ENCODE measurements around the gene TUBA3C.
"Not testable (repeated sequence)": the region's sequence is repeated elsewhere in the genome, so short reads cannot be mapped to it uniquely, and the experiment has no call there.

The TUBA3C gene

DNA sequence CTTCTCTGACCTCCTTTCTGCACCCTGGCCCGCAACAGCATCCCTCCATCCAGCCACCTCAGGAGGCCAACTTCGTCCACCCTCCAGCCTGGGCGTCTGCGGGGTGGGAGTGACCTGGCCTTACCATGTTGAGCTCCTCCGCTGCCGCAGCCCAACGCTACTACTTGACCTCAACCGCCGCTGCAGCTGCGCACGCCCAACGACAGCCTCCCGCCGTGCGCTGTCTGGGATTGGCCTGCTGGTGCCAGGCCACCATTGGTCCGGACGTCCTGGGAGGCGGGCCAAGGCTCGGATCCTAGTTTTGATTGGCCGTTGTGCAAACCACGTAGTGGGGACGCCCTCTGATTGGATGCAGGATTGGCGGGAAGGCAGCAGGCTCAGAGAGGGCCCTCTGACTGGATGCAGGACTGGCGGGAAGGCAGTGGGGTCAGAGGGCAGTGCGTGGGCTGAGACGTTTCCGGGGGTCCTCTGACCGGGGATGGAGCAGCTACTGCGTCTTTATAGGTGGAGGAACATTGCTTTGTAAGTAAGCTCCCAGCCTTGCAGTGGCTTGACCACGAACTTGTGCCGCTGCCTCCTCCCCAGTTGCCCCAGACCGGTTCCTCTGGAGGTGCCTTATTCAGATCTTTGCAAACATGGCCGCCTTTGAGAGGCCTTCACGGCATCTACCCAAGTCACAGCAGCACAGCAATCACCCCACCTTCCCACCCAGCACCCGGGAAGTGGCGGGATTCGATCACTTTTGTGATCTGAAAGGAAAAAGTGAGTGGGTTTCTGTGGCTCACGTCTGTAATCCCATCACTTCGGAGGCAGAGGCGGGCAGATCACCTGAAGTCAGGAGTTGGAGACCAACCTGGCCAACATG, at the start of gene TUBA3C:
Gene TUBA3C (minus strand): TSS at position 204 of the 865 bp plus-strand sequence. CDS start 77 bp downstream, at position 127.
- DNase-seq (ENCODE audit: low spot score) = no peak

DNA sequence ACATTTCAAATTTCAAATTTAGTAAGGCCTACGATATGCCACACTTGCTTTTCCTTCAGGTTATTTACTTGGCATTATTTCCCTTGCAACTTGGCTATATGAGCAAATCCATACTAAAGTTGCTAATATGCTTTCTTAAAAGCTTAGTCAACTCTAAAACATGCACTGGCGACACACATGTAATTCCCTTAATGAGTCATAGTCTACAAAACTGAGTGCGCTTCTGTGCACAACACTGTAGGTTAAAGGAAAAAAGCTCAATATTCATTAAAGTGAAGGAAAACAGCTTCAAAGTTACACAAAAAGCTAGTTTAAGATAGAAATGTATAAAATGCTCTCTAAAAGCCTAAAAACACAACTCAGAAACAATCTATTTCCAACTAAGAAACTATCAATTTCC, 25.8 kb upstream of the TUBA3C start:
- not testable (repeated sequence) for DNase-seq (ENCODE audit: low spot score)

DNA sequence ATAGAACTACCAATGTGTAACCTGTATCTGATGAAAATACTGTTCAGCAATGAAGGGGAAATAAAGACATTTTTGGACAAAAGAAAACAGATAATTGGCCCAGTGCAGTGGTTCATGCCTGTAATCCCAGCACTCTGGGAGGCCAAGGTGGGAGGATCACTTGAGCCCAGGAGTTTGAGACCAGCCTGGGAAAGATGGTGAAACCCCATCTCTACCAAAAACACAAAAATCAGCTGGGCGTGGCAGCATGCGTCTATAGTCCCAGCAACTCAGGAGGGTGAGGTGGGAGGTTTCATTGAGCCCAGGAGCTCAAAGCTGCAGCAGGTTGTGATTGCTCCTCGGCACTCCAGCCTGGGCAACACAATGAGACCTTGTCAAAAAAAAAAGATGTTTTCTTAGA, 11.0 kb upstream of the TUBA3C start:
- DNase-seq (ENCODE audit: low spot score) = not testable (repeated sequence)

DNA sequence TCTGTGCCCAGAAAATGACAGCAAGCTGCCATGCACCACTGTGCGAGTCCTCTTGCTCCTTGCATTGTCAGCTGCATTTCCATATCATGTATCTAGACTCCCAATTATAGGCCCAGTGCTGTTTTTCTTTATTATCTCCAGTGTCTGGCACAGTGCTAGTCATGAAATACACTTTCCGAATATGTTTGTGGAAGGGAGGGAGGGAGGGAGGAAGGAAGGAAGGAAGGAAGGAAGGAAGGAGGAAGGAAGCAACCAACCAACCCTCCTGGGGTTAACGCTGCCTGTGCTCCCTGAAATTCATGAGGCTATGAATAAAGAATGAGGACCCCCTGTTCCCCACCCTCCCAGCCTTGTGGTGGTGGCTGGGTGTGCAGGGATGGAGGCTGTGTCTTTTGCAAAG, 8.3 kb upstream of the TUBA3C start:
- not testable (repeated sequence) for DNase-seq (ENCODE audit: low spot score)

DNA sequence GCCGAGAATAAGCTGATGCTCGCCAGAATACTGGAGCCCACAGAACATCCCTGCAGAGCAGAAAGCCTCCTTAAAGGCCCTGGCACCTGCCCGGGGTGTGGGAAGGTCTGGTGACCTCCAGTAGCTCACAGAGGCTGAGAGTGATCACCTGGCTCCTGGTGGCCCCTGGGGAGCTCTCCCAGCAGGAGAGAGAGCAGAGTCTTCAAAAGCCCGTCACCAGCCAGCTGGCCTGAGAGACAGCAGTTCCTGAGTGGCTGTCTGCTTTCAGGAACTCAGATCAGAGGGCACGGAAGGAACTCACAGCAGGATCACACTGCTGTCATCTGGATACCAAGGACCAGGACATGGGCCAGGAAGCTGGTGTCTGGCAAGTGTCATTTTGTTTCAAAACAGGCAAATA, 7.7 kb upstream of the TUBA3C start:
- DNase-seq (ENCODE audit: low spot score) = not testable (repeated sequence)

DNA sequence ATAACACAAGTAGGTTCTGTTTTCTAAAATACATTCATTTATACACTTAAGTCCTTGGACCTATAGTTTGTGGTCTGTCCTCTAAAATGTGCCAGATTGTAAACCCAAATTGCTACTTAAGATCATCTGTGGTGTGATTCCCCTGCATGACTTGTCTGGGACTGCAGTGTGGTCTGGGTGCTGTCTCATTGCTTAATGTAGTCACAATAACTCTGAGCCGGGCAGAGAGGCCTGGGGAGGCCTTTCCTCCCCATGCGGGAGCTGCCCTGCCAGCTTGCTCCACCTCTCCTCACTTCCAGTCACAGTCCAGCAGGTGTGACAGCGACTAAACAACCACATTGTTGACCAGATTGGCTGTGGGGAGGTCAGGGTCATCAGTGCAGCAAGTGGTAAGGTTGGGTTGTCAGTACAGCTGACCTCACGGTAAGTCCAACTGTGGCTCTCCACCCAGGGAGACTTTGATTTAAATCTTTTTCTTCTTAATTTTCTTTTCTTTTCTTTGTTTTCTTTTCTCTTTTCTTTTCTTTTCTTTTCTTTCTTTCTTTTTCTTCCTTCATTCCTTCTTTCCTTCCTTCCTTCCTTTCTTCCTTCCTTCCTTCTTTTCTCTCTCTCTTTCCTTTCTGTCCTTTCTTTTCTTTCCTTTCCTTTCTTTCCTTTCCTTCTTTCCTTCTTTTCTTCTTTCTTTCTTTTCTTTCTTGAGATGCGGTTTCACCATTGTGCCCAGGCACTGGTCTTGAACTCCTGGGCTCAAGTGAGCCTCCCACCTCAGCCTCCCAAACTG, 4.4 kb upstream of the TUBA3C start:
- DNase-seq (ENCODE audit: low spot score) = no peak

DNA sequence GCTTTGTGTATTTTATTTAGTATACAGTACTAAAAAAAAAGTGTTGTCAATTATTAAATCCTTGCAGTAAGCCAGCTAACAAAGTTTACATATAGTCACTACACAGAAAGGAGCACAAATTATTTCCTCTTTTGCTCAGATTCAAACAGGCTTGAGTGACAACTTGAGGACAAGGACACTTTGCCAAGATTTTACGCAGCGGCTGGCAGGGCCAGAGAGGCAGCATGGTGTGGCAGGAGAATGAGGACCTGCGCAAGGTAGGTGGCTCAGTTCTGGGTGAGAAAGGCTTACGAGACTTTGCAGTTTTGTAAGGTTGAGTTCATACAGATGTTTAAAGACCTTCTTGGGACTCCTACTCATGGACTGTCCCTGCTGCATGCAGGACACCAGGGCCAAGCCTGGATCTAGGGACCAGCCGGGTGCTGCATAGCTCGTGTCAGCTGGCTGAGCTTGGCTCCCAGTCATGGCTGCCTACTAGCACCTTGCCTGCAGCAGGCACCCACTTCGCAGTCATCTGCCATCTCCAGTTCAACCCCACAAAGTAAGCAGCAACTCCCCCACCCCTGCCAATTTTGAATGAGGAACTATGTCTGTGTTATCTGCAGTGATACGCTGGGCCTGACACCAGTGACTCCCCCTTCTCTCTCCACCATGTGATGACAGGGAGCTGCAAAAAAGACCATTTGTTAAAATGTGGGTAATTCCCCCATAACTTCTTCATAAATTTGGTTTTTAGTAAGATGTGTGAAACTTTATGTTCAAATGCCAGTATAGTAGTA, 3.7 kb upstream of the TUBA3C start:
- no peak for DNase-seq (ENCODE audit: low spot score)

DNA sequence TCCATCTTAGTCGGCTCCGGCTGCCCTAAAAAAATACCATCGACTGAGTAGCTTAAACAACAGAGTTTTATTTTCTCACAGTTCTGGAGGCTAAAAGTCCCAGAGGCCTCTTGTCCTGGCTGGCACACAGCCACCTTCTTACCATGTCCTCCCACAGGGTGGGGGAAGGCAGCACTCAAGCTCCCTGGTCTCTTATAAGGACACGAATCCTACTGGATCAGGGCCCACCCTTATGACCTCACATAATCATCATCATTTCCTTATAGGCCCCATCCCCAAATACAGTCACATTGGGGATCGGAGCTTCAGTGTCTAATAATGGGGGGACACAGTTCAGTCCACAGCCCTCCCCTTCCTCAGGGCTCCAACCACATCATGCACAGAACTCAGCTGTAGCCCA, 2.6 kb upstream of the TUBA3C start:
- no peak for DNase-seq (ENCODE audit: low spot score)

DNA sequence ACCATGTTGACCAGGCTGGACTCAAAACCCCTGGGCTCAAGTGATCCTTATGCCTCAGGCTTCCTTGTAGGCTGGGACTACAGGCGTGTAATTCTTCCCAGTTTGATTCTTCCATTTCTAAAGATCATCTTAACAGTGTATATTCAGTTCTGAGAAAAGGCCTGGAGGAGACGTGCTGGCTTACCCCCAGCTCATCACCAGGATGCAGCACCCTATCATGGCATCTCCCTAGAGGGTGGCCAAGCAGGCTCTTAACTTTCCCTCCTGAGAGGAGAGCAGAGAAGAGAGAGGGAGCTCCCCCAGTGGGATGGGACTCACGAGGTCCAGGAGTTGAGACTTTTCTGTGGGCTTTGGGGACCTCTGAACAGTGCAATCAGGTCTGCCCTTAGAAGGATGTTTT, 2.1 kb upstream of the TUBA3C start:
- DNase-seq (ENCODE audit: low spot score) = no peak

DNA sequence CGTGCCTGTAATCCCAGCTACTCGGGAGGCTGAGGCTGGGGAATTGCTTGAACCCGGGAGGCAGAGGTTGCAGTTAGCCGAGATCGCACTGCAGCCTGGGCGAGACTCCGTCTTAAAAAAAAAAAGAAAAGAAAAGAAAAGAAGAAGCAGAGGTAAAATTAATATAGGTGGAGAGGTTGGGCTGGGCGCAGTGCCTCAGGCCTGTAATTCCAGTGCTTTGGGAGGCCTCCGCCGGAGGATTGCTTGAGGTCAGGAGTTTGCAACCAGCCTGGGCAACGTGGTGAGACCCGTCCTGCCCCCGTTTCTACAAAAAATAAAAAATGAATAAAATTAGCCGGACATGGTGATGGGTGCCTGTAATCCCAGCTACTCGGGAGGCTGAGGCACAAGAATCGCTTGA, 912 bp upstream of the TUBA3C start:
- DNase-seq (ENCODE audit: low spot score) = no peak

DNA sequence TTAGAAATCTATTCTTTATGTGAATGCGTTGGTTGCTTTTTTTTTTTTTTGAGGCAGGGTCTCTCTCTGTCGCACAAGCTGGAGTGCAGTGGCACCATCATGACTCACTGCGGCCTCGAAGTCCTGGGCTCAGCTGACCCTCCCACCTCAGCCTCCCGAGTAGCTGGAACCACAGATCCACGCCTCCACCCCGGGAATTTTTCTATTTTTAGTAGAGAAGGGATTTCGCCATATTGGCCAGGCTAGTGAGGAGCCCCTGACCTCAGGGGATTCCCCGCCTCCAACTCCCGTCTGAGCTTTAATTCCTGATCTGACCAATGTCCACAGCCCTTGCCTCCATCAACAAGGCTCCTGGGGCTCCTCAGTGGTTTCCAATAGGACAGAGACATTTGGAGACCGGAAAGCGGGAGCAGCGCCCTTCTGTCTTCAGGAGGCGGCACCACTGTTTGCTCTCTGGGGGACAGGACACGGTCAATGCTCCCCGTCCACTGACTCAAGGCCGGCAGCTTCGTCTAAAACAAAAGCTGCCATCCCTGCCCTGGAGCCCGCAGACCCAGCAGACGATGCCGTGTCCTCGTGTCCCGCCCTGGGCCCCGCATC, 503 bp downstream of the TUBA3C start:
- no peak for DNase-seq (ENCODE audit: low spot score)

DNA sequence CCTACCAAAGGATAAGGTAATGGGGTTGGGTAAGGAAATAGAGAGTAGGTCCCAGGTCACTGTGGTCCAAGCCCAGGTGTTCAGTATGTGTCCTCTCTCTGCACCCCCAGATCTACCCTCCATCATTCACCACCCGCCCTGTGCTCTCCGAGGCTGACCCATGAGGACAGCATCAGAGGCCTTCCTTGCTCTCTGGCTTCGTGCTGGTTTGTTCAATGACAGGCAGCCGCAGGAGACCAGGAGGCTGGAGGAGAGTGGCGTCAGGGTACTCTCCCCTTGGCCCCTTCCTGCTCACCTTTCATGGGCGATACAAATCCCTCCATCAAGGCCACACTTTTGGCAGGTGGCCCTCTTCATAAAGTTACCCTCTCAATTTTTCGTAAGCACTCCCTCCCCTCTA, 1.7 kb downstream of the TUBA3C start:
- no peak for DNase-seq (ENCODE audit: low spot score)

DNA sequence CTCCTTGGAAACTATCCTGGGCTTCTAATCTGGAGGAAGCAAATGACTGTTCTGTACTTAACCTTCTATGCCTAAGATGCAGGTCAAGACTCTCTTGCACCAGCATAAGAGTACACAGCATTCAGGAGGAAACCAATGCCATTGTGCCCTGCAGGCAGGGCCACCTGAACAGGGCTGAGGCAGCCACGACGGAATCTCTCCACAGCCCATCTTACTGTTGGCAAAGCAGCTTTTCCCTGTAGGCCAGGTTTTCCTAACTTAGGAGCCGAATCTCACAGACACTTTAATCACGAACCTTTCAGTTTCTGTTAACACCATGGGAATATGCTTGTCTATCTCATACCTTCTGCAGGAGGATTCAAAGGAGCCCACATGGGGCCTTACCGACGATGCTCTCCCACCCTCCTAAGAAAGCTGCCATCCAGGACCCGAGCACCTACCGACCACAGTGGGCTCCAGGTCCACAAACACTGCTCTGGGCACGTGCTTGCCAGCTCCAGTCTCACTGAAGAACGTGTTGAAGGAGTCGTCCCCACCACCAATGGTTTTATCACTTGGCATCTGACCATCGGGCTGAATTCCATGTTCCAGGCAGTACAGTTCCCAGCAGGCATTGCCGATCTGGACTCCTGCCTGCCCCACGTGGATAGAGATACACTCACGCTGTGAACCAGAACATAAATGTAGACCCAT, 2.6 kb downstream of the TUBA3C start:
- no peak for DNase-seq (ENCODE audit: low spot score)

DNA sequence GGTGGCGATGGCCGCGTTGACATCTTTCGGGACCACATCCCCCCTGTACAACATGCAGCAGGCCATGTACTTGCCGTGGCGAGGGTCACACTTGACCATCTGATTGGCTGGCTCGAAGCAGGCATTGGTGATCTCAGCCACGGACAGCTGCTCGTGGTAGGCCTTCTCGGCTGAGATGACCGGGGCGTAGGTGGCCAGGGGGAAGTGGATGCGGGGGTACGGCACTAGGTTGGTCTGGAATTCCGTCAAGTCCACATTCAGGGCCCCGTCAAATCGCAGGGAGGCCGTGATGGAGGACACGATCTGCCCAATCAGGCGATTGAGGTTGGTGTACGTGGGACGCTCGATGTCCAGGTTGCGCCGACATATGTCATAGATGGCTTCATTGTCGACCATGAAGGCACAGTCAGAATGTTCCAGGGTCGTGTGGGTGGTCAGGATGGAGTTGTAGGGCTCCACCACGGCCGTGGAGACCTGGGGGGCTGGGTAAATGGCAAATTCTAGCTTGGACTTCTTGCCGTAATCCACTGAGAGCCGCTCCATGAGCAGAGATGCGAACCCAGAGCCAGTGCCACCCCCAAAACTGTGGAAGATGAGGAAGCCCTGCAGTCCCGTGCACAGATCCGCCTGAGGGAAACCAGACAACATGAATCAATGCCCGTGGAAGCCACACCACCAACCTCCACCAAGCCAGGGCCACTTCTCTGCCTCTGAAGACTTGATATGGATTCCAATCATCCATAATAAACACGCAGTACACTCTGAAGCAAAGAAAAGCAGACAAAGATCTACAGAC, 4.4 kb downstream of the TUBA3C start:
- DNase-seq (ENCODE audit: low spot score) = not testable (repeated sequence)

DNA sequence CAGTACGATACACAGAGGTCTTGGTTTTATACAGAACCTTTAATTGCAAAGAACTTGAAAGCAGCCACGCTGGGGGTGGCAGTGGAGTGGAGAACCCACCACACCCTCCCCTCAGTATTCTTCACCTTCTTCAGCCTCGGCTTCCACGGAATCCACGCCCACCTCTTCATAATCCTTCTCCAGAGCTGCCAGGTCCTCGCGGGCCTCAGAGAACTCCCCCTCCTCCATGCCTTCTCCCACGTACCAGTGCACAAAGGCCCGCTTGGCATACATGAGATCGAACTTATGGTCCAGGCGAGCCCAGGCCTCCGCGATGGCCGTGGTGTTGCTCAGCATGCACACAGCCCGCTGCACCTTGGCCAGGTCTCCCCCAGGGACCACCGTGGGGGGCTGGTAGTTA, 7.9 kb downstream of the TUBA3C start:
- no peak for DNase-seq (ENCODE audit: low spot score)

DNA sequence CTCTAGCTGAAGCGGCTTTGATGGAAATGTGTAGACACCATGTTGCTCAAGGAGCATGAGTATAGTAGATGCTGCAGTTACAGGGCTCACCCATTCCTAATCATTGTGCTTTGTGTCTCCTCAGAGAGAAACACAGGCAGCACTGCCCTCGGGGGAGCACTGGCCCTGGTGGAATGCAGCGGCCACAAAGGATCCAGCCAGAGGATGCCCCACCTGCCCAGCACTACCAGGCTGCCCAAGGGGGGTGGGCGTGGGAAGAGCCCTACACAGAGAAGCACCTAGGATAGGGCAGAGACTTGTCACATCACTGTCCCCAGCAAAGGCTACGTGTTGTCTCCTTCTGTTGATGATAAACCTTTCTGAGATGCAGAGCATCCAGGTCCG, 9.0 kb downstream of the TUBA3C start:
- no peak for DNase-seq (ENCODE audit: low spot score)

DNA sequence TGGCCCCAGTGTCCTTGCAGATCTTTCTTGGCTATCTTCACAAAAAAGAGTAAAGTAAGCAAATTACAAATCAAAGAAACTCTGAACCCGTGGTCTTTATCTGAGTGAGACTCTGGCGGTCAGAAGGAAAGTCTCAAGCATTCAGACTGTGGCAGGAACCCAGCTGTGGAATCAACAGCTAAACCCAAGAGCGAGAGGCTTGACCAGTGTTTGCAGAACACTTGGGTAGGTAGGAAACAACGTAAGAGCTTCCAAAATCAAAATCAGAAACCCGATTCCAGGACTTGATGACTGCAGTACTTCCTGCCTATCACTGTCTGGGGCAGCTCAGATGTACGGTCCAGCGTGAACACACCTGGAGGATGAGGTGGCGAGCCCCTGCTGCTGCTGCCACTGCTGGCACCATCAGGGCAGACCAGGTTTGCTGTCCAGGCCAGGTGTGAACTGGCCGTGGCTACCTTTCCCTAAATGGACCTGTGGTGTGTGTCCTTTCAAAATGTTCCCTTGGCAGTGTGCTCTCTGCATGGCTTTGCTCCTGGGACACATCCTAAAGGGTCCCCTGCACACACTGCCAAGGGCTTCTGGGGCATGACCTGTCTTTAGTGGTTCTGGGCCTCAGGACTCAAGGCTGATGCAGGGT, 9.5 kb downstream of the TUBA3C start:
- DNase-seq (ENCODE audit: low spot score) = no peak

DNA sequence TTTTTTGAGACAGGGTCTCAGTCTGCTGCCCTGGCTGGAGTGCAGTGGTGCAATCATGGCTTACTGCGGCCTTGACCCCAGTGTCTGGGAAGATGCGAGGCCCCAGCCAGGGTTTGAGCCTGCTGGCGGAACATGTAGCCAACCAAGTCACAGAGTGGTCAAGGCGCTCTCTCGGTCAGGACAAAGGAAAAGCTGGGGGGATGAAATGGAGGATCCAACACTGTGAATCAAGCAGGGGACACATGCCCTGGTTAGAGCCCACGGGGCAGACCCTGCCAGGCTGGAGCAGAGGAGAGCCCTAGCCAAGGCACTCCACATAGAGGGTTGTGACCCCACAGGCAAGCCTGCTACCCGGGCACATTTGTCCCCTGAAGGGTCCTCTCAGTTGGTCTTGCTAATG, 10.1 kb downstream of the TUBA3C start:
- no peak for DNase-seq (ENCODE audit: low spot score)

DNA sequence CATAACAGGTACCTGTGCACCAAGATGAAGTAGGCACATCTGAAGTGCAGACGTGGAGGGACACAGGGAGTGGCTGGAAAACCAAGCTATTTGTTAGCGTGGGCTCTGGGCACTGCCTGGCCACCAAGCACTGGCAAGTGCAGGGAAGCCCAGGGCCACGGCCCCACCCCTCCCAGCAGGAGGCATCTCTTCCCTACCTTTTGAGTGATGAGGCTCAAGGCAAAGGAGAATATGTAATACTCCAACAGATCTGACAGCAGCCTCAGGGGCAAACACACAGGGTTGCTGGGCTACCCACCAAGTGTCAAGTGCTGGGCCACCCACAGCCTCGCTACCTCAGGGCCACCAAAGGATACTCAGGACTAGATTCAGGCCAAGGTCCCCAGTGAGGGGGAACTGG, 11.6 kb downstream of the TUBA3C start:
- no peak for DNase-seq (ENCODE audit: low spot score)

DNA sequence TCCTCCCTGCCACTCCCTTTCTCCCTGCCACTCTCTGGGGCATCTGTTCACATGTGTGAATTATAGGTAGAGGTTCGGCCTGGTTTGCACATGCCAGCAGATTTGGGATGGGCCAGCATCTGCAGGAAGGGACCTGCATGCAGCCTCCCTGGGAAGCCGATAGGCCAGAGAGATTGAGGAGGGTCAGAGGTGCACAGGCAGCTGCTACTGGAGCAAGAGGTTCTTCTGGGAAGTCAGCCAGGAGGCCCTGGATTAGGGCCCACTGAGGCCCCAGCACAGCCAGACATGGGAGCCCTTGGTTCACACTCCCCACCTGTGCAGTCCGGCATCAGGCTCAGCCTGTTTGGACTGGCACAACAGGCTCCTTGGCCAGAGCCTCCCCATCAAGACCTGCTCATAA, 12.1 kb downstream of the TUBA3C start:
- DNase-seq (ENCODE audit: low spot score) = no peak

All from ecto neural progenitor cell (in vitro differentiated cells).